SK-N-SH (cell line): ENCODE data around the gene SENP1. TPM values are rescaled to one million over a fixed set of nuclear protein-coding genes. Genes with fewer than 3 reads are reported as not detected.

ENCODE experiments used
- CTCF ChIA-PET: fragments of 300-600, 350-600 bp; formaldehyde crosslinking; extraction: SDS; loops from one replicate; lab custom pipeline; 2021; lab: Yijun Ruan, JAX
- POLR2A ChIA-PET: fragments of 350-600 bp; sonication (Branson Sonifier 250); formaldehyde crosslinking; extraction: SDS; loops from one replicate; lab custom pipeline; 2020; ENCODE audit warnings: antibody characterized with exemption, inconsistent platforms; lab: Yijun Ruan, JAX
- DNase-seq: peaks from one replicate; pipeline ENCODE4 v3.0.0; 2012
- H2AFZ ChIP-seq: fragments of 200-600 bp; sonication (generic); 2 replicates; pipeline ENCODE4 v1.8.1; 2016; ENCODE audit warnings: antibody characterized with exemption, mild to moderate bottlenecking, low read depth
- H3F3A ChIP-seq: fragments of 200-600 bp; sonication (generic); replicated peaks from 2 replicates; pipeline ENCODE3; 2016; ENCODE audit warnings: antibody characterized with exemption, mild to moderate bottlenecking; ENCODE audit not compliant: insufficient read depth
- H3K27ac ChIP-seq, 2 experiments: fragments of 200-500 bp in 1 of 2; fragments of 200-600 bp in 1 of 2; sonication (Bioruptor generic) in 1 of 2; sonication (generic), shearing (Covaris generic) in 1 of 2; 2 replicates each; pipeline versions ENCODE4 v1.5.1 to v1.6.1; 2014 to 2016; ENCODE audit warnings: low read depth in 2 of 2, inconsistent platforms in 1 of 2, low read length in 1 of 2, mild to moderate bottlenecking in 1 of 2, mixed read lengths in 1 of 2
- H3K27me3 ChIP-seq: fragments of 200-600 bp; sonication (generic), shearing (Covaris generic); 2 replicates; pipeline ENCODE4 v1.6.1; 2016; ENCODE audit warnings: mixed run types; ENCODE audit not compliant: insufficient read depth
- H3K36me3 ChIP-seq, 2 experiments: fragments of 200-500 bp in 1 of 2; fragments of 200-600 bp in 1 of 2; sonication (Bioruptor generic) in 1 of 2; sonication (generic) in 1 of 2; replicated peaks in 1 of 2; 2 replicates each; pipeline versions ENCODE3 to v1.5.1; 2014 to 2016; ENCODE audit warnings: low read length in 1 of 2, mild to moderate bottlenecking in 1 of 2; ENCODE audit not compliant: insufficient read depth in 2 of 2, control insufficient read depth in 1 of 2
- H3K4me1 ChIP-seq, 2 experiments: fragments of 200-500 bp in 1 of 2; fragments of 200-600 bp in 1 of 2; sonication (Bioruptor generic) in 1 of 2; sonication (generic), shearing (Covaris generic) in 1 of 2; 2 replicates each; pipeline versions ENCODE4 v1.5.1 to v1.6.1; 2014 to 2016; ENCODE audit warnings: low read depth in 1 of 2, low read length in 1 of 2, mixed run types in 1 of 2; ENCODE audit not compliant: insufficient read depth in 2 of 2, control insufficient read depth in 1 of 2
- H3K4me2 ChIP-seq: fragments of 200-600 bp; sonication (generic), shearing (Covaris generic); 2 replicates; pipeline ENCODE4 v1.6.1; 2017; ENCODE audit warnings: mixed run types
- H3K4me3 ChIP-seq, 2 experiments: fragments of 200-500 bp in 1 of 2; fragments of 200-600 bp in 1 of 2; sonication (Bioruptor generic) in 1 of 2; sonication (generic), shearing (Covaris generic) in 1 of 2; 2 replicates each; pipeline versions ENCODE4 v1.5.1 to v1.8.1; 2014 to 2016; ENCODE audit warnings: low read depth in 2 of 2, inconsistent platforms in 1 of 2, low read length in 1 of 2, mild to moderate bottlenecking in 1 of 2, mixed read lengths in 1 of 2, moderate library complexity in 1 of 2
- H3K79me2 ChIP-seq: fragments of 200-600 bp; sonication (generic); 2 replicates; pipeline ENCODE4 v1.8.1; 2017; ENCODE audit warnings: mild to moderate bottlenecking; ENCODE audit not compliant: insufficient read depth
- H3K9ac ChIP-seq: fragments of 200-600 bp; sonication (generic); 2 replicates; pipeline ENCODE4 v1.6.1; 2017; ENCODE audit warnings: mixed run types
- H3K9me2 ChIP-seq: fragments of 200-600 bp; sonication (generic); 2 replicates; pipeline ENCODE4 v1.6.1; 2017; ENCODE audit warnings: mixed run types
- H3K9me3 ChIP-seq: fragments of 200-600 bp; sonication (generic); 2 replicates; pipeline ENCODE4 v1.6.1; 2017; ENCODE audit warnings: mixed run types, mild to moderate bottlenecking, moderate library complexity
- H4K20me1 ChIP-seq: fragments of 200-600 bp; sonication (generic); 2 replicates; pipeline ENCODE4 v1.6.1; 2017; ENCODE audit warnings: mild to moderate bottlenecking, mixed run types; ENCODE audit not compliant: insufficient read depth
- CHD2 ChIP-seq: fragments of 150-350 bp; IDR thresholded peaks from 2 replicates; pipeline ENCODE4 v1.6.1; 2018; ENCODE audit warnings: low read length; ENCODE audit not compliant: partially characterized antibody
- ELF1 ChIP-seq: IDR thresholded peaks from 2 replicates; pipeline ENCODE4 v1.4.0; 2012
- EP300 ChIP-seq, 2 experiments: IDR thresholded peaks; 2 replicates each; pipeline versions ENCODE4 v1.4.0 to v1.6.1; 2012; ENCODE audit warnings: borderline replicate concordance in 1 of 2, low read depth in 1 of 2, low read length in 1 of 2
- GABPA ChIP-seq: IDR thresholded peaks from 2 replicates; pipeline ENCODE4 v1.4.0; 2012; ENCODE audit warnings: low read depth, mild to moderate bottlenecking
- GATA2 ChIP-seq: sonication (generic); formaldehyde crosslinking; IDR thresholded peaks from 2 replicates; pipeline ENCODE4 v1.5.0; 2020; ENCODE audit warnings: mild to moderate bottlenecking, missing genetic modification reagents
- JUND ChIP-seq: IDR thresholded peaks from 2 replicates; pipeline ENCODE4 v1.4.0; 2012
- RAD21 ChIP-seq: IDR thresholded peaks from 2 replicates; pipeline ENCODE4 v1.6.1; 2012; ENCODE audit warnings: mild to moderate bottlenecking, low read length
- RFX5 ChIP-seq: IDR thresholded peaks from 2 replicates; pipeline ENCODE4 v1.6.1; 2012; ENCODE audit warnings: mild to moderate bottlenecking, improper control_type of control experiment, low read length
- SMC3 ChIP-seq: IDR thresholded peaks from 2 replicates; pipeline ENCODE4 v1.6.1; 2012; ENCODE audit warnings: low read depth, low read length, improper control_type of control experiment
- YY1 ChIP-seq: IDR thresholded peaks from 2 replicates; pipeline ENCODE4 v1.4.0; 2012; ENCODE audit warnings: low read depth, mild to moderate bottlenecking
- WGBS: methylation state at CpG from one replicate; pipeline ENCODE4 v1.1.6; 2017; ENCODE audit warnings: low lambda C conversion rate; 5-methylcytosine and 5-hydroxymethylcytosine counted together
- polyA plus RNA-seq, 3 experiments: library from polyadenylated mRNA; depleted of rRNA; stranded (reverse); fragments of >200 nt; gene quantifications; 2 replicates each; pipeline ENCODE4 v1.2.3, GENCODE V29; 2012
- TF ChIP-seq, protein P1 (sequence below): IDR thresholded peaks from 2 replicates; pipeline ENCODE4 v1.6.1; 2012; ENCODE audit warnings: mild to moderate bottlenecking, low read depth, low read length, moderate library complexity
- TF ChIP-seq, protein P2 (sequence below): fragments of 150-350 bp; IDR thresholded peaks from 2 replicates; pipeline ENCODE4 v1.6.1; 2016; ENCODE audit warnings: mild to moderate bottlenecking, low read depth, low read length
- TF ChIP-seq, protein P3 (sequence below): IDR thresholded peaks from 2 replicates; pipeline ENCODE4 v1.4.0; 2012; ENCODE audit warnings: low read depth, borderline replicate concordance
- TF ChIP-seq, protein P4 (sequence below): fragments of 150-350 bp; IDR thresholded peaks from 2 replicates; pipeline ENCODE4 v1.6.1; 2017; ENCODE audit warnings: antibody characterized with exemption, low read length, low read depth, borderline replicate concordance
- TF ChIP-seq, protein P5 (sequence below): fragments of 200-600 bp; sonication (generic); IDR thresholded peaks from 2 replicates; pipeline ENCODE4 v1.6.1; 2017; ENCODE audit warnings: antibody characterized with exemption, mild to moderate bottlenecking, moderate library complexity
- TF ChIP-seq, protein P6 (sequence below): IDR thresholded peaks from 2 replicates; pipeline ENCODE4 v1.4.0; 2012; ENCODE audit warnings: low read depth

SENP1 gene
- polyA plus RNA-seq, 1 of the 3 experiments (the other 2 are of a cell fraction), result 5.6 TPM

DNA sequence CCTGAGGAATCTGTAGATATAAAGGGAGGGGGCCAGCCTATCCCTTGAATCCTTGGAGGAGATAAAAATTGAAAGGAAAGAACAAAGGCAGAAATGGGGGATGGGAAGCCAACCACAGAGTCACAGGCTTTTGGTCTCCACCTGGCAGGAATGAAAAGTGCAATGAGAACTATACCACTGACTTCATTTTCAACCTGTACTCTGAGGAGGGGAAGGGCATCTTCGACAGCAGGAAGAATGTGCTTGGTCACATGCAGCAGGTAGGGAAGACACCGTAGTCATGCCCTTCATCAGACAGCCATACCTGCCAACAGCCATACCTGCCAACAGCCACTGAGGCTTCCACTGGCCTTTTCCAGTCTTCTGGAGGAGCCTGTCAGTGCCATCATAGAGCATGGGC, 38.0 kb upstream of the SENP1 start (continued):
- TF ChIP-seq, protein P1, sequence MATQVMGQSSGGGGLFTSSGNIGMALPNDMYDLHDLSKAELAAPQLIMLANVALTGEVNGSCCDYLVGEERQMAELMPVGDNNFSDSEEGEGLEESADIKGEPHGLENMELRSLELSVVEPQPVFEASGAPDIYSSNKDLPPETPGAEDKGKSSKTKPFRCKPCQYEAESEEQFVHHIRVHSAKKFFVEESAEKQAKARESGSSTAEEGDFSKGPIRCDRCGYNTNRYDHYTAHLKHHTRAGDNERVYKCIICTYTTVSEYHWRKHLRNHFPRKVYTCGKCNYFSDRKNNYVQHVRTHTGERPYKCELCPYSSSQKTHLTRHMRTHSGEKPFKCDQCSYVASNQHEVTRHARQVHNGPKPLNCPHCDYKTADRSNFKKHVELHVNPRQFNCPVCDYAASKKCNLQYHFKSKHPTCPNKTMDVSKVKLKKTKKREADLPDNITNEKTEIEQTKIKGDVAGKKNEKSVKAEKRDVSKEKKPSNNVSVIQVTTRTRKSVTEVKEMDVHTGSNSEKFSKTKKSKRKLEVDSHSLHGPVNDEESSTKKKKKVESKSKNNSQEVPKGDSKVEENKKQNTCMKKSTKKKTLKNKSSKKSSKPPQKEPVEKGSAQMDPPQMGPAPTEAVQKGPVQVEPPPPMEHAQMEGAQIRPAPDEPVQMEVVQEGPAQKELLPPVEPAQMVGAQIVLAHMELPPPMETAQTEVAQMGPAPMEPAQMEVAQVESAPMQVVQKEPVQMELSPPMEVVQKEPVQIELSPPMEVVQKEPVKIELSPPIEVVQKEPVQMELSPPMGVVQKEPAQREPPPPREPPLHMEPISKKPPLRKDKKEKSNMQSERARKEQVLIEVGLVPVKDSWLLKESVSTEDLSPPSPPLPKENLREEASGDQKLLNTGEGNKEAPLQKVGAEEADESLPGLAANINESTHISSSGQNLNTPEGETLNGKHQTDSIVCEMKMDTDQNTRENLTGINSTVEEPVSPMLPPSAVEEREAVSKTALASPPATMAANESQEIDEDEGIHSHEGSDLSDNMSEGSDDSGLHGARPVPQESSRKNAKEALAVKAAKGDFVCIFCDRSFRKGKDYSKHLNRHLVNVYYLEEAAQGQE, result no peak
- TF ChIP-seq, protein P2, sequence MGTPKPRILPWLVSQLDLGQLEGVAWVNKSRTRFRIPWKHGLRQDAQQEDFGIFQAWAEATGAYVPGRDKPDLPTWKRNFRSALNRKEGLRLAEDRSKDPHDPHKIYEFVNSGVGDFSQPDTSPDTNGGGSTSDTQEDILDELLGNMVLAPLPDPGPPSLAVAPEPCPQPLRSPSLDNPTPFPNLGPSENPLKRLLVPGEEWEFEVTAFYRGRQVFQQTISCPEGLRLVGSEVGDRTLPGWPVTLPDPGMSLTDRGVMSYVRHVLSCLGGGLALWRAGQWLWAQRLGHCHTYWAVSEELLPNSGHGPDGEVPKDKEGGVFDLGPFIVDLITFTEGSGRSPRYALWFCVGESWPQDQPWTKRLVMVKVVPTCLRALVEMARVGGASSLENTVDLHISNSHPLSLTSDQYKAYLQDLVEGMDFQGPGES, result no peak
- TF ChIP-seq SMC3 (no peak), RAD21 (no peak)

DNA sequence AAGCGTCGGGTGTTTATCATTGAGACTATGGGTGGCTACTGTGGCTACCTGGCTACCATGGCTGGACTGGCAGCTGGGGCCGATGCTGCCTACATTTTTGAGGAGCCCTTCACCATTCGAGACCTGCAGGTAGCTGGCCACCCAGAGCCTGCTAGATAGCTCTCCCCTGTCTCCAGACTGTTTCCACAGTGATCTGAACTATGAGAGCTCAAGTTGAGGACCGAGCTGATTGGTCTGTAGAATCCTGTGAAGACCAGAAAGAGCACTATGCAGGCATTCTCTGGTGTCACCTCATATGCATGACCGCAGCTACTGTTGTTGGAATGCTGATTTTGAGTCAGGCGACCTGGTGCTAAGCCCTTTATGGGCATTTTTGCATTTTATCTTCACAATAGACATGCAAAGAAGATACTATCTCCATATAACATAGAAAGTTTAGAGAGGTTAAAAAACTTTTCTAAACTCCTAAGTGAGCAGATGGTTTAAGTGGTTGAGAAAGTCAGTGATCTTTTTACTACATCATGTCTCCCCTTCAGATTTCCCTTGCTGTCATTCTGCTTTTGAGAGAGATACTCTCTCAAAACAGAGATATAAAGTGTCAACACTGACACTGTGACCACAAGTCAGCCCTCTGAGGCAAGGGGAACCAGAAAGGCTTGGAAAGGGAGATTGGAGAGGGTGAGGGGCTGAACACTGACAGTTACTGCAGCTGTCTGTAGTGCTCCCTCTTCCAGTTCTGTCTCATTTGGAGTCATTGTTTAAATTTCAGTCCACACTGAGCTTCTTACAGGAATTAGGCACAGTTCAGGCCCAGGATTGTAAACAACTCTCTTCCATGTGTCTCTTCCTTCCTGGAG, 37.2 kb upstream of the SENP1 start:
- CTCF ChIA-PET, result interaction anchor here (0.6 to 1.3 kb wide), 3 partner anchors 13 to 23 kb away, joined by 3 to 4 read pairs (median 3); no protein-coding TSS in a partner anchor
- H3K36me3 ChIP-seq, result peaks cover 23 to 86% of the 10 kb centered on the region in 2 experiments
- TF ChIP-seq CHD2 (no peak), SMC3 (no peak), RFX5 (no peak), GATA2 (CRISPR knock-in tag) (no peak), GABPA (no peak), YY1 (no peak), JUND (no peak), EP300 (IDR thresholded peaks at IDR 0.05; ENCODE audit: borderline replicate concordance in 1 of 2, low read depth in 1 of 2, low read length in 1 of 2) (no peak), ELF1 (no peak)
- TF ChIP-seq, protein P2, result no peak
- TF ChIP-seq, protein P3, sequence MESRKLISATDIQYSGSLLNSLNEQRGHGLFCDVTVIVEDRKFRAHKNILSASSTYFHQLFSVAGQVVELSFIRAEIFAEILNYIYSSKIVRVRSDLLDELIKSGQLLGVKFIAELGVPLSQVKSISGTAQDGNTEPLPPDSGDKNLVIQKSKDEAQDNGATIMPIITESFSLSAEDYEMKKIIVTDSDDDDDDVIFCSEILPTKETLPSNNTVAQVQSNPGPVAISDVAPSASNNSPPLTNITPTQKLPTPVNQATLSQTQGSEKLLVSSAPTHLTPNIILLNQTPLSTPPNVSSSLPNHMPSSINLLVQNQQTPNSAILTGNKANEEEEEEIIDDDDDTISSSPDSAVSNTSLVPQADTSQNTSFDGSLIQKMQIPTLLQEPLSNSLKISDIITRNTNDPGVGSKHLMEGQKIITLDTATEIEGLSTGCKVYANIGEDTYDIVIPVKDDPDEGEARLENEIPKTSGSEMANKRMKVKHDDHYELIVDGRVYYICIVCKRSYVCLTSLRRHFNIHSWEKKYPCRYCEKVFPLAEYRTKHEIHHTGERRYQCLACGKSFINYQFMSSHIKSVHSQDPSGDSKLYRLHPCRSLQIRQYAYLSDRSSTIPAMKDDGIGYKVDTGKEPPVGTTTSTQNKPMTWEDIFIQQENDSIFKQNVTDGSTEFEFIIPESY, result no peak
- TF ChIP-seq, protein P4, sequence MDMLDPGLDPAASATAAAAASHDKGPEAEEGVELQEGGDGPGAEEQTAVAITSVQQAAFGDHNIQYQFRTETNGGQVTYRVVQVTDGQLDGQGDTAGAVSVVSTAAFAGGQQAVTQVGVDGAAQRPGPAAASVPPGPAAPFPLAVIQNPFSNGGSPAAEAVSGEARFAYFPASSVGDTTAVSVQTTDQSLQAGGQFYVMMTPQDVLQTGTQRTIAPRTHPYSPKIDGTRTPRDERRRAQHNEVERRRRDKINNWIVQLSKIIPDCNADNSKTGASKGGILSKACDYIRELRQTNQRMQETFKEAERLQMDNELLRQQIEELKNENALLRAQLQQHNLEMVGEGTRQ, result no peak
- TF ChIP-seq, protein P5, sequence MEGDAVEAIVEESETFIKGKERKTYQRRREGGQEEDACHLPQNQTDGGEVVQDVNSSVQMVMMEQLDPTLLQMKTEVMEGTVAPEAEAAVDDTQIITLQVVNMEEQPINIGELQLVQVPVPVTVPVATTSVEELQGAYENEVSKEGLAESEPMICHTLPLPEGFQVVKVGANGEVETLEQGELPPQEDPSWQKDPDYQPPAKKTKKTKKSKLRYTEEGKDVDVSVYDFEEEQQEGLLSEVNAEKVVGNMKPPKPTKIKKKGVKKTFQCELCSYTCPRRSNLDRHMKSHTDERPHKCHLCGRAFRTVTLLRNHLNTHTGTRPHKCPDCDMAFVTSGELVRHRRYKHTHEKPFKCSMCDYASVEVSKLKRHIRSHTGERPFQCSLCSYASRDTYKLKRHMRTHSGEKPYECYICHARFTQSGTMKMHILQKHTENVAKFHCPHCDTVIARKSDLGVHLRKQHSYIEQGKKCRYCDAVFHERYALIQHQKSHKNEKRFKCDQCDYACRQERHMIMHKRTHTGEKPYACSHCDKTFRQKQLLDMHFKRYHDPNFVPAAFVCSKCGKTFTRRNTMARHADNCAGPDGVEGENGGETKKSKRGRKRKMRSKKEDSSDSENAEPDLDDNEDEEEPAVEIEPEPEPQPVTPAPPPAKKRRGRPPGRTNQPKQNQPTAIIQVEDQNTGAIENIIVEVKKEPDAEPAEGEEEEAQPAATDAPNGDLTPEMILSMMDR, result no peak
- TF ChIP-seq, protein P6, sequence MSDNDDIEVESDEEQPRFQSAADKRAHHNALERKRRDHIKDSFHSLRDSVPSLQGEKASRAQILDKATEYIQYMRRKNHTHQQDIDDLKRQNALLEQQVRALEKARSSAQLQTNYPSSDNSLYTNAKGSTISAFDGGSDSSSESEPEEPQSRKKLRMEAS, result no peak

More for the DNA sequence above, 37.2 kb upstream of the SENP1 start:
- POLR2A ChIA-PET, result interaction anchor here (2.0 kb wide), 1 partner anchor 38 kb away, joined by 5 read pairs; the partner anchor contains the start of gene SENP1
- no peak for DNase-seq
- no peaks in the 10 kb centered on the region for H3K27me3 ChIP-seq
- 95% methylated on average over 6 of the region's 7 CpGs for WGBS
- no peak overlapping the region for H3K27ac ChIP-seq
- no peaks in the 10 kb centered on the region for H3K9me3 ChIP-seq
- H3K4me3 ChIP-seq, result no peak overlapping the region
- H3K4me1 ChIP-seq, result no peaks in the 10 kb centered on the region; a peak in 1 of 4 replicates
- H3K79me2 ChIP-seq, result no peaks in the 10 kb centered on the region
- no peak overlapping the region for H3K9ac ChIP-seq
- H3F3A ChIP-seq, result no peaks in the 10 kb centered on the region
- H3K4me2 ChIP-seq, result no peak overlapping the region
- H2AFZ ChIP-seq, result no peak overlapping the region
- H4K20me1 ChIP-seq, result no peaks in the 10 kb centered on the region
- H3K9me2 ChIP-seq, result no peaks in the 10 kb centered on the region
